ENCODE results near the gene NKX6-2. TPM values are rescaled to one million over a fixed set of nuclear protein-coding genes. Genes with fewer than 3 reads are reported as not detected.

Gene NKX6-2
- total RNA-seq, 1 donor from 2014 or later, result 6.2 TPM

DNA sequence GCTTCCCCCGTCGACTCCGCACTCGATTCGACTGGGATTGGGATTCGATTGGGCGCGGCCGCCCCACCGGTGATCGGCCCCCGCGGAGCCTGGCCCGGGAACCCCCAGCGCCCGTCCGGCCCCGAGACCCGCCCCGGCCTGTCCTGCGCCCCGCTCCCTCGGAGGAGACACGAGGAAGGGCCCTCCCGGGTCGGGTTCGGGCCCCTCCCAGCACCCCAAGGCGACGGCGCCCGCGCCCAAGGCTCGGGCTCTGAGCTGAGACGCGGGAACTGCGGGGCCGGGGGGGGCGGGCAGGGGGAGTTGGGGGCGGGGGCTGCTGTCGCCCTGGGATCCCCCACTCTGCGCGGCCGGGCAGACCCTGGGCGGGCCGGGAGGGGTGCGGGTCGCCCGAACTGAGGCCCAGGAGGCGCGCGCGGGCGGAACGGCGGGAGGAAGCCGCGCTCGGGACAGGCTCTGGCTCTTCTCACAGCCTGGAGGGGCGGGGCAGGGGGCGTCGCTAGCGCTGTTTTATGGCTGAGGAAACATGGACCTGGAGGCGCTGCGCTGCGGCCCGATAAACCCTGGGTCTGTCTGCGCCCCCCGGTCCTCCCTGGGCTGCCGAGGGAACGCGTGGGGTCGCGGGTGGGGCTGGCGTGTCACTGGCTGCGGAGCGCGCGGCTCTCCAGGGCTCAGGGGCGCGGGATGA, 1.7 kb upstream of the NKX6-2 start:
- Mint-ChIP-seq H3K9me3 (ENCODE audit: unreplicated experiment) (peaks cover 4% of the 10 kb centered on the region), H3K27ac (ENCODE audit: unreplicated experiment) (no peak overlapping the region), H3K36me3 (ENCODE audit: unreplicated experiment) (peaks cover 3% of the 10 kb centered on the region), H3K27me3 (ENCODE audit: unreplicated experiment) (peaks cover 13% of the 10 kb centered on the region), H3K4me1 (ENCODE audit: low read depth, unreplicated experiment) (peaks cover 2% of the 10 kb centered on the region), H3K4me3 (ENCODE audit: unreplicated experiment) (no peak overlapping the region)
- TF ChIP-seq, protein P1, sequence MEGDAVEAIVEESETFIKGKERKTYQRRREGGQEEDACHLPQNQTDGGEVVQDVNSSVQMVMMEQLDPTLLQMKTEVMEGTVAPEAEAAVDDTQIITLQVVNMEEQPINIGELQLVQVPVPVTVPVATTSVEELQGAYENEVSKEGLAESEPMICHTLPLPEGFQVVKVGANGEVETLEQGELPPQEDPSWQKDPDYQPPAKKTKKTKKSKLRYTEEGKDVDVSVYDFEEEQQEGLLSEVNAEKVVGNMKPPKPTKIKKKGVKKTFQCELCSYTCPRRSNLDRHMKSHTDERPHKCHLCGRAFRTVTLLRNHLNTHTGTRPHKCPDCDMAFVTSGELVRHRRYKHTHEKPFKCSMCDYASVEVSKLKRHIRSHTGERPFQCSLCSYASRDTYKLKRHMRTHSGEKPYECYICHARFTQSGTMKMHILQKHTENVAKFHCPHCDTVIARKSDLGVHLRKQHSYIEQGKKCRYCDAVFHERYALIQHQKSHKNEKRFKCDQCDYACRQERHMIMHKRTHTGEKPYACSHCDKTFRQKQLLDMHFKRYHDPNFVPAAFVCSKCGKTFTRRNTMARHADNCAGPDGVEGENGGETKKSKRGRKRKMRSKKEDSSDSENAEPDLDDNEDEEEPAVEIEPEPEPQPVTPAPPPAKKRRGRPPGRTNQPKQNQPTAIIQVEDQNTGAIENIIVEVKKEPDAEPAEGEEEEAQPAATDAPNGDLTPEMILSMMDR (IDR thresholded peaks at IDR 0.05; ENCODE audit: partially characterized antibody, unreplicated experiment), result no peak
- peak; percentile 76 for DNase-seq

DNA sequence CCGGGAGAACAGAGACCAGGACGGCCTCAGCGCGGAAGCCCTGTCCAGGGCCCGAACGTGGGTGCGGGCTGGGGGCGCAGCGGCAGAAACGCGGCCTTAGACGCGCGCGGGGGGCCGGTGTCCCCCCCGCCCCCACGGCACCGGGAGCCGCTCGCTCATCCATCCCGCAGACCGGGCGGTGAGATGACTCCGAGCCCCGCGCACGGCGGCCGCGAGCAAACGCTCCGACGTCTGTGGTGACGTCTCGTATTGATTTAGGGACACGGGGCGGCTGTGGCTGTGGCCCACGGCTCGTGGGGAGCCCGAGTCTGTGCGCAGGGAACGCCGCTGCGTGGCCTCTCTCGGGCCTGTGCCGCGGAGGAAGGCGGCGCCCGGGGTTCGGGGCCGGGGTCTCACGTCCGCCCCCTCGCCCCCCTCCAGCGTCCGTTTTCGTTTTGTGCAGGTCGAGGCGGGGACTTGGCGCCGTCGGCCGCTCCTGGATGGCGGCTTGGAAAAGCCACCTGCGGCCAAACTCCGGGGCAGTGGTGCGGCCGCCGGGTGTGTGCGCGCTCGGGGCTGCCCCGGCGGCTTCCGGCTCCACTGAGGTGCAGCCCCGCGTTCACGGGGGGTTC, 1.0 kb upstream of the NKX6-2 start:
- Mint-ChIP-seq H3K4me3 (ENCODE audit: unreplicated experiment) (no peak overlapping the region), H3K36me3 (ENCODE audit: unreplicated experiment) (peaks cover 3% of the 10 kb centered on the region), H3K9me3 (ENCODE audit: unreplicated experiment) (peaks cover 4% of the 10 kb centered on the region), H3K27me3 (ENCODE audit: unreplicated experiment) (peaks cover 16% of the 10 kb centered on the region), H3K27ac (ENCODE audit: unreplicated experiment) (no peak overlapping the region), H3K4me1 (ENCODE audit: low read depth, unreplicated experiment) (peaks cover 2% of the 10 kb centered on the region)
- no peak for DNase-seq
- TF ChIP-seq, protein P1 (IDR thresholded peaks at IDR 0.05; ENCODE audit: partially characterized antibody, unreplicated experiment), result no peak

DNA sequence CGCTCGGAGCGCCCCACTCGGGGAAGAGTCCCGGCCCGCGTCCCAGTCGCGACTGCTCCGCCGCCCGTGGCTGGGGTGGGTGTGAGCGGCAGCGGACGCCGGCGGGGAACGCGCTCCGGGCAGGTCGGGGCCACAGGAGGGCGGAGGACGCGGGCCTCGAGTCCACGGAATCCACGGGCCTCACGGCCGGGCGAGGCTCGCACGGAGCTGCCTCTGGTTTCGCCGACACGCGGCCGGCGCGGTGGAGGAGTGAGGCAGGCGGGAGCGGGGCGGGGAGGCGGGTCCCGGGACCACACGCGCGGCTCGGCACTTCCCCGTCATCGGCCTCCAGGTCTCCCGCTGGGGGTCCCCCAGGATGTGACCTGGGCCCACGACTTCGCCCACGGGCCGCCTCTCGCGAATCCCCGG, 533 bp upstream of the NKX6-2 start:
- H3K27me3 Mint-ChIP-seq (ENCODE audit: unreplicated experiment), result peaks cover 19% of the 10 kb centered on the region
- peaks cover 2% of the 10 kb centered on the region for H3K4me1 Mint-ChIP-seq (ENCODE audit: low read depth, unreplicated experiment)
- peaks cover 7% of the 10 kb centered on the region for H3K9me3 Mint-ChIP-seq (ENCODE audit: unreplicated experiment)
- no peak overlapping the region for H3K27ac Mint-ChIP-seq (ENCODE audit: unreplicated experiment)
- TF ChIP-seq, protein P1 (IDR thresholded peaks at IDR 0.05; ENCODE audit: partially characterized antibody, unreplicated experiment), result no peak
- H3K36me3 Mint-ChIP-seq (ENCODE audit: unreplicated experiment), result peaks cover 3% of the 10 kb centered on the region
- DNase-seq, result no peak
- H3K4me3 Mint-ChIP-seq (ENCODE audit: unreplicated experiment), result peak overlapping the region; percentile 71

DNA sequence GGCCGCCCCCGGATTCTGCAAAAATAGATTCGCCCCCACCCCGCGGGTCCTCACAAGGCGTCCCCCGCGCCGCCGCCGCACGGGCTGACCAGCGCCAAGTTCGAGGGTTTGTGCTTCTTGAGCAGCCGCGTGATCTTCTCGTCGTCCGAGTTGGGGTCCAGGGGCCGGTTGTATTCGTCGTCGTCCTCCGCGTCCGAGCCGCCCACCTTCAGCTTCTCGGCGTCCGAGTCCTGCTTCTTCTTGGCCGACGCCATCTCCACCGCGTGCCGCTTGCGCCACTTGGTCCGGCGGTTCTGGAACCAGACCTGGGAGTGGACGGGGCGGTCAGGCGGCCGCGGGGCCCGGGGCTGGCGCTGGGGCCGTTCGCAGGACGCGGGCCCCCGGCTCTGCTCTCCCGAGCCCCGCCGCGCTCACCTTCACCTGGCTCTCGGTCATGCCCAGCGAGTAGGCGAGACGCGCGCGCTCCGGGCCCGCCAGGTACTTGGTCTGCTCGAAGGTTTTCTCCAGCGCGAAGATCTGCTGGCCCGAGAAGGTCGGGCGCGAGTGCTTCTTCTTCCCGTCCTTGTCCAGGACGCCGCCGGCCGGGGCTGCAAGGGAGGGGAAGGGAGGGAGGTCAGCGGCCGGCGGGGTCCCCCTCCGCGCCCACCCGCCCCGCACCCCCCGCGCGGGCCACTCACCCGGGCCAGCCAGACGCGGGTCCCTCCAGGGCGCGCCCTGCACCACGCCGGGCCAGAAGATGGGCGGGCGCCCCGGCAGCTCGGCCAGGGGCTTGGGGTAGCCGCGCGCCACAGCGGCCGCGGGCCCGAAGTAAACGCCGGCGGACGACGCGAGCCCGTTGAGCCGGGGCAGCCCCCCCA, 853 bp downstream of the NKX6-2 start:
- peaks cover 2% of the 10 kb centered on the region for H3K4me1 Mint-ChIP-seq (ENCODE audit: low read depth, unreplicated experiment)
- peaks cover 3% of the 10 kb centered on the region for H3K36me3 Mint-ChIP-seq (ENCODE audit: unreplicated experiment)
- H3K4me3 Mint-ChIP-seq (ENCODE audit: unreplicated experiment), result no peak overlapping the region
- peaks cover 7% of the 10 kb centered on the region for H3K9me3 Mint-ChIP-seq (ENCODE audit: unreplicated experiment)
- peaks cover 19% of the 10 kb centered on the region for H3K27me3 Mint-ChIP-seq (ENCODE audit: unreplicated experiment)
- TF ChIP-seq, protein P1 (IDR thresholded peaks at IDR 0.05; ENCODE audit: partially characterized antibody, unreplicated experiment), result no peak
- DNase-seq, result no peak
- H3K27ac Mint-ChIP-seq (ENCODE audit: unreplicated experiment), result no peak overlapping the region
